ENCODE results near the gene MAML2. TPM values are rescaled to one million over a fixed set of nuclear protein-coding genes. Genes with fewer than 3 reads are reported as not detected.

The MAML2 gene
- total RNA-seq, 1 experiment from 2014 or later: 2.9 TPM

- ATAC-seq (peak; percentile 51), DNase-seq (ENCODE audit: low read depth, low spot score) (no peak)
- intact Hi-C loops (cut with micrococcal nuclease; ENCODE audit: unreplicated experiment) (no loop called here), in situ Hi-C loops (cut with HindIII; ENCODE audit: low pct_unique_long_range_greater_than_20kb, low sequenced_read_pairs) (no loop called here)
- CTCF ChIA-PET: interaction anchor here (1.5 to 1.6 kb wide), 2 partner anchors 44 to 56 kb away, joined by 3 to 4 read pairs; partner anchors contain the start of gene MAML2
- TF ChIP-seq POLR2AphosphoS5 (IDR thresholded peaks at IDR 0.05; ENCODE audit: low read depth, low read length): no peak
- TF ChIP-seq REST (IDR thresholded peaks at IDR 0.05; ENCODE audit: insufficient read depth in 1 of 2, low read depth in 2 of 2, low read length in 1 of 2): no peak
- TF ChIP-seq SIN3A (IDR thresholded peaks at IDR 0.05; ENCODE audit: borderline replicate concordance, insufficient read depth, low read depth, low read length): no peak
- no peak for TF ChIP-seq TCF7L2 (IDR thresholded peaks at IDR 0.05; ENCODE audit: low read depth, low read length)
- TF ChIP-seq CTCF (IDR thresholded peaks at IDR 0.05): no peak
- Histone ChIP-seq H3K36me3 (ENCODE audit: control insufficient read depth, insufficient read depth, low read length) (no peaks in the 10 kb centered on the region), H3K9me3 (ENCODE audit: control insufficient read depth, insufficient read depth, low read depth, low read length) (no peaks in the 10 kb centered on the region), H3K4me3 (ENCODE audit: low read depth in 2 of 2, low read length in 2 of 2) (no peak overlapping the region), H3K27me3 (ENCODE audit: control insufficient read depth, insufficient read depth, low read length) (no peaks in the 10 kb centered on the region), H3K4me1 (ENCODE audit: control insufficient read depth, insufficient read depth, low read length) (peaks cover 20% of the 10 kb centered on the region), H3K27ac (ENCODE audit: low read length) (peak overlapping the region; percentile 67)
- no TSS peak for BruUV-seq (replicated peaks)
- POLR2A ChIA-PET: no interaction called here
Observed at GRCh38 chr11:96299155-96299888, 43.7 kb downstream of the MAML2 start.

- intact Hi-C loops (cut with micrococcal nuclease; ENCODE audit: unreplicated experiment): no loop called here
- TF ChIP-seq SIN3A (IDR thresholded peaks at IDR 0.05; ENCODE audit: borderline replicate concordance, insufficient read depth, low read depth, low read length) (no peak), TCF7L2 (IDR thresholded peaks at IDR 0.05; ENCODE audit: low read depth, low read length) (no peak), CTCF (IDR thresholded peaks at IDR 0.05) (no peak), POLR2AphosphoS5 (IDR thresholded peaks at IDR 0.05; ENCODE audit: low read depth, low read length) (no peak), REST (IDR thresholded peaks at IDR 0.05; ENCODE audit: insufficient read depth in 1 of 2, low read depth in 2 of 2, low read length in 1 of 2) (no peak)
- no TSS peak for BruUV-seq (replicated peaks)
Observed at GRCh38 chr11:96295369-96295768, 47.6 kb downstream of the MAML2 start.

More at GRCh38 chr11:96295369-96295768, 47.6 kb downstream of the MAML2 start:
- Histone ChIP-seq H3K27ac (ENCODE audit: low read length) (no peak overlapping the region), H3K9me3 (ENCODE audit: control insufficient read depth, insufficient read depth, low read depth, low read length) (no peaks in the 10 kb centered on the region), H3K27me3 (ENCODE audit: control insufficient read depth, insufficient read depth, low read length) (no peaks in the 10 kb centered on the region), H3K4me1 (ENCODE audit: control insufficient read depth, insufficient read depth, low read length) (no peaks in the 10 kb centered on the region), H3K36me3 (ENCODE audit: control insufficient read depth, insufficient read depth, low read length) (no peaks in the 10 kb centered on the region), H3K4me3 (ENCODE audit: low read depth in 2 of 2, low read length in 2 of 2) (no peak overlapping the region)
- ATAC-seq: no peak
- ChIA-PET CTCF (interaction anchor here (0.7 kb wide), 1 partner anchor 47 kb away, joined by 5 read pairs; the partner anchor contains the start of gene MAML2), POLR2A (no interaction called here)
- no peak for DNase-seq (ENCODE audit: low read depth, low spot score)
- in situ Hi-C loops (cut with HindIII; ENCODE audit: low pct_unique_long_range_greater_than_20kb, low sequenced_read_pairs): no loop called here

Measured in Panc1 (cell line).